Measurements from ENCODE around the gene ZNF282. TPM values are rescaled to one million over a fixed set of nuclear protein-coding genes. Genes with fewer than 3 reads are reported as not detected.
"Not testable (repeated sequence)": the region's sequence is repeated elsewhere in the genome, so short reads cannot be mapped to it uniquely, and the experiment has no call there.

Gene ZNF282
- total RNA-seq, 2 experiments from 2014 or later: 42.0 to 49.7 TPM

DNA sequence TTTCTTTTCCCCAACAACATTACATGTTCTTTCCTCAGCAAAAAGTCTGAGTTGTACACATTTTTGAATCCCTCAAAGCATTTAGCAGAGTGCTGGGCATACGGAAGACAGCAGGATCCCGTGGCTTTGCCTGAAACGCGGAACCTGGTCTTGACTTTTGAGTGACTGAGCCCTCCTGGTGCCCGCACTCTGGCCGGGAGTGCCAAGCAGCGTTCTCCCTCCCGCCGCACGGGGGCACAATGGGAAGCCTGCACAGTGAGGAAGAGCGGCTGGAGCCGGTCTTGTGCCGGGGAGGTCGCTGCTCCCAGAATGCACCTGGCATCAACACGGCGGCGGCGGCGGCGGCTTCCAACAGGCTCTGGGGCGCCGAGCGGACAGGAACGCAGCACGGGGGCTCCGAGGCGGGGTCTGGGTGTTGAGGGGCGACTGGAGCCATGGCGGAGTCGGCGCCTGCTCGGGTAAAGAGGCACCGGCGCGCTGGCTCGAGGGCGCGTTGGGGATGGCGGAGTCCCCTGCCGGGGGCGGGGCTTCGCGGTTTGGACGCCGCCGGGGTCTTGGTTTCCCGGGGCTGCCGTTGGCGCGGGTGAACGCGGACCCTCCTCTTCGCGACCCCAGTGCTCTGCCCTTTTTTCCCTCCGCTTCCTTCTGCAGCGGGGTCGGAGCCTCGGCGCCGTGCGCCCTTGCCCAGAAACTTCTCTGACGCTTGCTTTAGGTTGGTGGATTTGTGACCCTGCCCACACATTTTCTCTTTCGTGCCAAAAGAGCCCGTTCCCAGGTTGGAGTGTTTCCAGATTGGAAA is 44.2 kb downstream of the ZNF282 start, which contains the start of gene ZNF212:
Gene ZNF212 (plus strand): TSS at position 307 of the 799 bp plus-strand sequence. CDS start 128 bp downstream, at position 435.
- CTCF ChIA-PET: interaction anchor here (0.8 to 2.5 kb wide), 8 partner anchors 10 to 93 kb away, joined by 3 to 13 read pairs (median 3); partner anchors contain the start of genes ZNF282, ZNF398 and ZNF783
- Mint-ChIP-seq H3K4me3 (peak within 1 kb of the TSS; percentile 97), H3K9me3 (ENCODE audit: low read depth) (no peaks in the 10 kb centered on the region), H3K27me3 (no peaks in the 10 kb centered on the region), H3K27ac (peak within 1 kb of the TSS; percentile 88), H3K36me3 (peaks cover 11% of the 10 kb centered on the region), H3K4me1 (peaks cover 25% of the 10 kb centered on the region)
- ATAC-seq (peak; percentile 100), DNase-seq (peak; percentile 92)

- no peak for ATAC-seq
- CTCF ChIA-PET: interaction anchor here (0.8 to 2.5 kb wide), 6 partner anchors 9 to 94 kb away, joined by 3 to 13 read pairs (median 4); partner anchors contain the start of genes ZNF398 and ZNF783
- Mint-ChIP-seq H3K4me1 (peaks cover 36% of the 10 kb centered on the region), H3K4me3 (peak overlapping the region; percentile 97), H3K27me3 (no peaks in the 10 kb centered on the region), H3K27ac (peak overlapping the region; percentile 30), H3K36me3 (peaks cover 14% of the 10 kb centered on the region), H3K9me3 (ENCODE audit: low read depth) (no peaks in the 10 kb centered on the region)
- no peak for DNase-seq
Observed at GRCh38 chr7:149240637-149241036, 45.3 kb downstream of the ZNF282 start.

DNA sequence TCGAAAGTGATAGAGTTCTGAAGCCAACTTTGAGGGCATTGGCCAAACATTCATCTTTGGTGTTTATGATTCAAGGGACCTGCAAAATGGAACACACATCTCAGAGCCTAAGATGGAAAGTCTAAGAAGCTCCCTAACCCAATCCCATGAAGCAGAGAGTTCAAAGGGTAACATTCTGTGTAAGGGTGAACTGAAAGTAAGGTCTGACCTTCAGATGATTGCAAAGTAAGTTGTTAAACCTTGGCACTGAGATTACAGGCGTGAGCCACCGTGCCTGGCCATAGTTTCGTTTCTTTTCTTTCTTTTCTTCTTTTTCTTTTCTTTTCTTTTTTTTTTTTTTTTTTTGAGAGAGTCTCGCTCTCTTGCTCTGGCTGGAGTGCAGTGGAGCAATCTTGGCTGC is 46.4 kb downstream of the ZNF282 start:
- no peak overlapping the region for H3K4me3 Mint-ChIP-seq
- no peaks in the 10 kb centered on the region for H3K9me3 Mint-ChIP-seq (ENCODE audit: low read depth)
- no peaks in the 10 kb centered on the region for H3K27me3 Mint-ChIP-seq
- CTCF ChIA-PET: interaction anchor here (0.7 to 2.5 kb wide), 2 partner anchors 19 to 250 kb away, joined by 3 to 13 read pairs; partner anchors contain the start of gene ZNF783
- ATAC-seq (no peak), DNase-seq (no peak)
- H3K4me1 Mint-ChIP-seq: peaks cover 41% of the 10 kb centered on the region
- H3K27ac Mint-ChIP-seq: no peak overlapping the region
- peaks cover 14% of the 10 kb centered on the region for H3K36me3 Mint-ChIP-seq

GRCh38 chr7:149245244-149245643 is 49.9 kb downstream of the ZNF282 start:
- CTCF ChIA-PET: no interaction called here
- Mint-ChIP-seq H3K4me3 (no peak overlapping the region), H3K27ac (peak overlapping the region; percentile 37), H3K4me1 (peaks cover 47% of the 10 kb centered on the region), H3K9me3 (ENCODE audit: low read depth) (no peaks in the 10 kb centered on the region), H3K27me3 (no peaks in the 10 kb centered on the region), H3K36me3 (peaks cover 14% of the 10 kb centered on the region)
- DNase-seq (peak; percentile 55), ATAC-seq (peak; percentile 70)

DNA sequence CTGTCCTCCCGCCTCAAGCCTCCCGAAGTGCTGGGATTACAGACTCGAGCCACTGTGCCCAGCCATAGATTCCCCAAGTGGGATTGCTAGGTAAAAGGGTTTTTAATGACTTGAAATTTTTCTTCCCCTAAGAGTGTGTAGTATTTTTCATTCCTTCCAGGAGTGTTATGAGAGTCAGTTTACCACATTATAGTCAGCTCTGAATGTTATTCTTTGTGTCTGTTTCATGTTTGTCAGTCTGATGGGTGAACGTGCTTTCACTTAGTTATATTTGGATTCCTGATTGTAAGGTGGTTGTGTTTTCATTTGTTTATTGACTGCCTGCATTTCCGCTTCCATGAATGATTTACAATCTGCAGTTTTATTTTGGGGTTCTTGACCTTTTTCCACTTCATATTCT is 50.4 kb downstream of the ZNF282 start:
- Mint-ChIP-seq H3K27me3 (no peaks in the 10 kb centered on the region), H3K4me1 (peaks cover 42% of the 10 kb centered on the region), H3K36me3 (peaks cover 16% of the 10 kb centered on the region), H3K4me3 (no peak overlapping the region), H3K27ac (peak overlapping the region; percentile 37), H3K9me3 (ENCODE audit: low read depth) (no peaks in the 10 kb centered on the region)
- CTCF ChIA-PET: no interaction called here
- DNase-seq (no peak), ATAC-seq (peak; percentile 18)

GRCh38 chr7:149248777-149249176 is 53.4 kb downstream of the ZNF282 start:
- Mint-ChIP-seq H3K27ac (peak overlapping the region; percentile 60), H3K36me3 (peaks cover 17% of the 10 kb centered on the region), H3K4me1 (peaks cover 35% of the 10 kb centered on the region), H3K9me3 (ENCODE audit: low read depth) (no peaks in the 10 kb centered on the region), H3K27me3 (no peaks in the 10 kb centered on the region), H3K4me3 (no peak overlapping the region)
- no peak for ATAC-seq
- DNase-seq: no peak
- CTCF ChIA-PET: interaction anchor here (0.8 to 1.4 kb wide), 4 partner anchors 10 to 376 kb away, joined by 3 to 4 read pairs (median 3); no protein-coding TSS in a partner anchor

DNA sequence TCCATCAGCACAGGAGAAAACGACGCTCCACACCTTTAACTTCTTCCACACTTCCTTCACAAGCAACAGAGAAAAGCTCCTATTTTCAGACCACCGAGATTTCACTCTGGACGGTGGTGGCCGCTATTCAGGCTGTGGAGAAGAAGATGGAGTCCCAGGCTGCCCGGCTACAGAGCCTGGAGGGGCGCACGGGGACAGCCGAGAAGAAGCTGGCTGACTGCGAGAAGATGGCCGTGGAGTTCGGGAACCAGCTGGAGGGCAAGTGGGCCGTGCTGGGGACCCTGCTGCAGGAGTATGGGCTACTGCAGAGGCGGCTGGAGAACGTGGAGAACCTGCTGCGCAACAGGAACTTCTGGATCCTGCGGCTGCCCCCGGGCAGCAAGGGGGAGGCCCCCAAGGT is 54.8 kb downstream of the ZNF282 start:
- not testable (repeated sequence) for H3K27me3 Mint-ChIP-seq; H3K9me3 Mint-ChIP-seq (ENCODE audit: low read depth); ATAC-seq; H3K27ac Mint-ChIP-seq; DNase-seq; H3K4me3 Mint-ChIP-seq
- Mint-ChIP-seq H3K36me3 (peaks cover 17% of the 10 kb centered on the region), H3K4me1 (peaks cover 28% of the 10 kb centered on the region)
- CTCF ChIA-PET: interaction anchor here (1.0 to 1.2 kb wide), 2 partner anchors 11 to 12 kb away, joined by 3 to 4 read pairs; partner anchors contain the start of gene ZNF783

- Mint-ChIP-seq H3K36me3 (peaks cover 22% of the 10 kb centered on the region), H3K4me1 (peaks cover 18% of the 10 kb centered on the region)
- H3K27ac Mint-ChIP-seq; H3K27me3 Mint-ChIP-seq; H3K9me3 Mint-ChIP-seq (ENCODE audit: low read depth); DNase-seq; H3K4me3 Mint-ChIP-seq; ATAC-seq: not testable (repeated sequence)
- CTCF ChIA-PET: interaction anchor here (0.7 to 3.1 kb wide), 2 partner anchors 10 to 162 kb away, joined by 3 to 15 read pairs; partner anchors contain the start of gene ZNF783
Observed at GRCh38 chr7:149251518-149251917, 56.2 kb downstream of the ZNF282 start.

- ATAC-seq: no peak
- H3K27ac Mint-ChIP-seq: no peak overlapping the region
Observed at GRCh38 chr7:149252378-149252777, 57.0 kb downstream of the ZNF282 start.

DNA sequence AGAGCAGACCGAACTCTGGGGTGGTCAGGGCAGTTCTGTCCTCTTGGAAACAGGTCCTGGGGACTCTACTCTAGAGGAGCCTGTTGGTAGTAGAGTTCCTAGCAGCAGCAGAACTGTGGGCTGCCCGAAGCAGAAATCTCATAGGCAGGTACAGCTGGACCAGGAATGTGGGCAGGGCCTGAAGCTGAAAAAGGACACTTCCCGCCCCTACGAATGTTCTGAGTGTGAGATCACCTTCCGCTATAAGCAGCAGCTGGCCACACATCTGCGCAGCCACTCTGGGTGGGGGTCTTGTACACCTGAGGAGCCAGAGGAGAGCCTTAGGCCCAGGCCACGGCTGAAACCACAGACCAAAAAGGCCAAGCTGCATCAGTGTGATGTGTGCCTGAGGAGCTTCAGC is 58.3 kb downstream of the ZNF282 start:
- CTCF ChIA-PET: interaction anchor here (3.1 kb wide), 1 partner anchor 8 kb away, joined by 15 read pairs; the partner anchor contains the start of gene ZNF783
- no peak overlapping the region for H3K27ac Mint-ChIP-seq
- no peak for ATAC-seq
- H3K36me3 Mint-ChIP-seq: peaks cover 22% of the 10 kb centered on the region
- no peaks in the 10 kb centered on the region for H3K9me3 Mint-ChIP-seq (ENCODE audit: low read depth)
- H3K4me3 Mint-ChIP-seq: no peak overlapping the region
- peaks cover 6% of the 10 kb centered on the region for H3K4me1 Mint-ChIP-seq
- H3K27me3 Mint-ChIP-seq: no peaks in the 10 kb centered on the region
- no peak for DNase-seq

More at GRCh38 chr7:149252378-149252777, 57.0 kb downstream of the ZNF282 start:
- DNase-seq: no peak
- Mint-ChIP-seq H3K36me3 (peaks cover 22% of the 10 kb centered on the region), H3K4me1 (peaks cover 18% of the 10 kb centered on the region), H3K9me3 (ENCODE audit: low read depth) (no peaks in the 10 kb centered on the region), H3K4me3 (no peak overlapping the region), H3K27me3 (no peaks in the 10 kb centered on the region)
- CTCF ChIA-PET: interaction anchor here (0.7 to 3.1 kb wide), 3 partner anchors 10 to 161 kb away, joined by 3 to 15 read pairs (median 3); partner anchors contain the start of gene ZNF783

GRCh38 chr7:149254181-149254858 is 59.0 kb downstream of the ZNF282 start:
- Mint-ChIP-seq H3K4me1 (no peaks in the 10 kb centered on the region), H3K27me3 (no peaks in the 10 kb centered on the region), H3K4me3 (no peak overlapping the region), H3K9me3 (ENCODE audit: low read depth) (no peaks in the 10 kb centered on the region), H3K36me3 (peaks cover 22% of the 10 kb centered on the region), H3K27ac (no peak overlapping the region)
- DNase-seq: no peak
- CTCF ChIA-PET: no interaction called here
- ATAC-seq: no peak

DNA sequence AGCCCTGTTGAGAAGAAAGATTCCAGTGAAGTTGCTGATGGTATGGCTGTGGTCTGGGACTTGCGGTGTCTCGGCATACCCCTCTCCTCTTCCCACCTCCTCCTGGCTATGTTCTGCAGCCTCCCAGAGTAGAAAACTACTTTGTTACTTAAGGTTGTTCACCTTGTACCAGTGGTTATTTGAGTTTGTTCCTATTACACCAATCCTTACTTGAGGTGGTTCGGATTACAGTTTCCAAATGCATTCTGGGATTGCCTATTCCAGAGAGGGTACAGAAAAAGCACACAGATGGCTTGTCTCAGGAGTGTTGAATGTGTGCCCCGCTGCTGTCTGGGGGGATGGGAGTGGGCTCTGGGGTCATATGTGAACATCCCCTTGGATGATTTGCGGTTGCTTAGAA is 59.8 kb downstream of the ZNF282 start:
- Mint-ChIP-seq H3K27me3 (no peaks in the 10 kb centered on the region), H3K36me3 (peaks cover 22% of the 10 kb centered on the region), H3K9me3 (ENCODE audit: low read depth) (no peaks in the 10 kb centered on the region), H3K4me1 (no peaks in the 10 kb centered on the region), H3K4me3 (no peak overlapping the region), H3K27ac (no peak overlapping the region)
- DNase-seq (no peak), ATAC-seq (no peak)
- CTCF ChIA-PET: no interaction called here

- Mint-ChIP-seq H3K36me3 (peaks cover 19% of the 10 kb centered on the region), H3K9me3 (ENCODE audit: low read depth) (no peaks in the 10 kb centered on the region), H3K27me3 (no peaks in the 10 kb centered on the region), H3K27ac (no peak overlapping the region), H3K4me1 (peaks cover 11% of the 10 kb centered on the region), H3K4me3 (no peak overlapping the region)
- CTCF ChIA-PET: no interaction called here
- ATAC-seq: no peak
- no peak for DNase-seq
Observed at GRCh38 chr7:149256568-149256967, 61.2 kb downstream of the ZNF282 start.
